ENCODE results near the gene GABRB3. TPM values are rescaled to one million over a fixed set of nuclear protein-coding genes. Genes with fewer than 3 reads are reported as not detected.
A peak's percentile ranks its signal among the peaks of the same experiment; 100 is the strongest.

GABRB3 gene
- total RNA-seq, 2 experiments from 2014 or later, result 0.16 TPM; not detected in 1

GRCh38 chr15:26624128-26624527 is 148.7 kb downstream of the GABRB3 start:
- ChIA-PET POLR2A (no interaction called here), CTCF (no interaction called here)
- intact Hi-C loops (cut with micrococcal nuclease), result no loop called here
- Mint-ChIP-seq H3K27me3 (no peaks in the 10 kb centered on the region), H3K4me1 (ENCODE audit: low read depth) (no peaks in the 10 kb centered on the region), H3K4me3 (no peak overlapping the region), H3K36me3 (ENCODE audit: low read depth) (no peaks in the 10 kb centered on the region), H3K27ac (no peak overlapping the region), H3K9me3 (peaks cover 23% of the 10 kb centered on the region)
- no peak for TF ChIP-seq CTCF (IDR thresholded peaks at IDR 0.05)
- peak; percentile 1 for DNase-seq
- no peak for ATAC-seq

DNA sequence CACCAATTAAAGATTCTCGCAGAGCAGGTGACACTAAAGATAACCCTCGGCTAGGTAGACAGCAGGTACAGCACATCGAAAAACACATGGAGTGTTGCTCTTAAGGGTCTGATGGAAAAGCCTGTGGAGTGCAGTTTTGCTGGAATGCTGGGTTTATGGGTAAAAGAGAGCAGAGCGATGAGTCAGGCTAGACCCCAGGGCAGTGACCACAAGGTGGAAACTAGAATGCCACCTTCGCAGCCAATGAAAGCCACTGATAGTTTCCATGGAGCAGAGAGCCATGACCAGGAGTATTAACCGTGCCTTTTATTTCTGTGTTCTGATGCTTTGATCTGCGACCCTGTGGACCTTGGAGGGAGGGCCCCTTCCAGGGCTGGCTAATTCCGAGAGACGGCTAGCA is 149.8 kb downstream of the GABRB3 start:
- intact Hi-C loops (cut with micrococcal nuclease), result no loop called here
- CTCF ChIA-PET, result no interaction called here
- H3K4me3 Mint-ChIP-seq, result no peak overlapping the region
- TF ChIP-seq CTCF (IDR thresholded peaks at IDR 0.05), result no peak
- peaks cover 20% of the 10 kb centered on the region for H3K9me3 Mint-ChIP-seq
- ATAC-seq (no peak), DNase-seq (no peak)
- no peaks in the 10 kb centered on the region for H3K36me3 Mint-ChIP-seq (ENCODE audit: low read depth)
- POLR2A ChIA-PET, result no interaction called here
- no peaks in the 10 kb centered on the region for H3K4me1 Mint-ChIP-seq (ENCODE audit: low read depth)
- H3K27me3 Mint-ChIP-seq, result no peaks in the 10 kb centered on the region
- H3K27ac Mint-ChIP-seq, result no peak overlapping the region

DNA sequence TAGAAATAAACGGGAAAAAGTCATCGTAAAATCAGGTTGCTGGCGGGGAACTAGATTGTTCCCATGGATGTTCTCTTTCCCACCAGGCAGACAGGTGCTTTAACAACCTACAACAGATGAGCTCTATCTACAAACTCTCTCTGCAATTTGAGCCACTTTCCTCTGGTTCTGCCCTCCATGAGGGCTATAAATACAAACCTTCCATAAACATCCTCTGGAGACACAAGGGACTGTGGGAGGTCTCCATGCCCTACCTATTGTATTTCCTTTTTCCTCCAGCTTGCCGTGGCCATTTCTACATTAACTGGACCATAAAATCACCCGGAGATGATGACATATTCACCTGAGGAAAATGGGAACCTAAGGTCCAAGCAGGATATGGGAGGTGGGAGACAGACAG is 151.1 kb downstream of the GABRB3 start:
- H3K4me1 Mint-ChIP-seq (ENCODE audit: low read depth), result no peaks in the 10 kb centered on the region
- no peaks in the 10 kb centered on the region for H3K27me3 Mint-ChIP-seq
- no peak overlapping the region for H3K4me3 Mint-ChIP-seq
- intact Hi-C loops (cut with micrococcal nuclease), result no loop called here
- no peak for ATAC-seq
- POLR2A ChIA-PET, result no interaction called here
- no peaks in the 10 kb centered on the region for H3K36me3 Mint-ChIP-seq (ENCODE audit: low read depth)
- CTCF ChIA-PET, result no interaction called here
- TF ChIP-seq CTCF (IDR thresholded peaks at IDR 0.05), result no peak
- H3K27ac Mint-ChIP-seq, result no peak overlapping the region
- peaks cover 14% of the 10 kb centered on the region for H3K9me3 Mint-ChIP-seq
- no peak for DNase-seq

- intact Hi-C loops (cut with micrococcal nuclease), result no loop called here
- H3K4me3 Mint-ChIP-seq, result no peak overlapping the region
- ChIA-PET POLR2A (interaction anchor here (1.0 kb wide), 1 partner anchor 26 kb away, joined by 3 read pairs; no protein-coding TSS in a partner anchor), CTCF (no interaction called here)
- H3K4me1 Mint-ChIP-seq (ENCODE audit: low read depth), result no peaks in the 10 kb centered on the region
- H3K9me3 Mint-ChIP-seq, result peaks cover 11% of the 10 kb centered on the region
- H3K27me3 Mint-ChIP-seq, result no peaks in the 10 kb centered on the region
- TF ChIP-seq CTCF (IDR thresholded peaks at IDR 0.05), result no peak
- H3K36me3 Mint-ChIP-seq (ENCODE audit: low read depth), result no peaks in the 10 kb centered on the region
- DNase-seq (no peak), ATAC-seq (no peak)
- H3K27ac Mint-ChIP-seq, result no peak overlapping the region
Observed at GRCh38 chr15:26620528-26621458, 152.1 kb downstream of the GABRB3 start.

- no peak overlapping the region for H3K27ac Mint-ChIP-seq
- no peak overlapping the region for H3K4me3 Mint-ChIP-seq
- CTCF ChIA-PET, result no interaction called here
- DNase-seq (no peak), ATAC-seq (no peak)
- no peaks in the 10 kb centered on the region for H3K4me1 Mint-ChIP-seq (ENCODE audit: low read depth)
- H3K36me3 Mint-ChIP-seq (ENCODE audit: low read depth), result no peaks in the 10 kb centered on the region
- intact Hi-C loops (cut with micrococcal nuclease), result no loop called here
- POLR2A ChIA-PET, result interaction anchor here (0.7 kb wide), 1 partner anchor 10 kb away, joined by 3 read pairs; no protein-coding TSS in a partner anchor
- no peak for TF ChIP-seq CTCF (IDR thresholded peaks at IDR 0.05)
- H3K27me3 Mint-ChIP-seq, result no peaks in the 10 kb centered on the region
- H3K9me3 Mint-ChIP-seq, result peaks cover 11% of the 10 kb centered on the region
Observed at GRCh38 chr15:26615927-26616302, 157.0 kb downstream of the GABRB3 start.

Data from activated CD8-positive, alpha-beta T cell treated with anti-CD3 and anti-CD28 coated beads for 36 hours (primary cell).